ENCODE results near the gene ASGR1.

- TF ChIP-seq POLR2A (IDR thresholded peaks at IDR 0.05) (no peak), CTCF (IDR thresholded peaks at IDR 0.05) (no peak), POLR2AphosphoS5 (IDR thresholded peaks at IDR 0.05) (no peak)
Observed at GRCh38 chr17:7137171-7137943, 41.8 kb downstream of the ASGR1 start.

Measured in breast epithelium (tissue), 3 donors.